OCI-LY3 (cell line): ENCODE measurements around the gene PIP5K1A.

Experiments used
- CTCF ChIP-seq: fragments of 200-600, 300-600 bp; sonication (generic); IDR thresholded peaks from 2 replicates; pipeline ENCODE4 v1.5.1; 2014; ENCODE audit warnings: antibody characterized with exemption, low read length, low read depth
- EZH2phosphoT487 ChIP-seq: fragments of 200-600 bp; shearing (Covaris generic); IDR thresholded peaks from 2 replicates; pipeline ENCODE4 v1.6.1; 2018; ENCODE audit warnings: antibody characterized with exemption, mixed run types, low read depth

GRCh38 chr1:151243683-151244216 lies 45.4 kb downstream of the PIP5K1A start:
- no peak for TF ChIP-seq CTCF
- no peak for TF ChIP-seq EZH2phosphoT487
